GM18519 (cell line): ENCODE data around the gene ESF1.
"Not testable (repeated sequence)": the region's sequence is repeated elsewhere in the genome, so short reads cannot be mapped to it uniquely, and the experiment has no call there.

Source experiments
- ATAC-seq: cut with Tn5 transposase; IDR thresholded peaks from one replicate; pipeline ENCODE4 v1.9.1; 2021; ENCODE audit warnings: mild to moderate bottlenecking, moderate library complexity; ENCODE audit not compliant: unreplicated experiment, low FRiP score

ESF1 gene

GRCh38 chr20:13788167-13788834 is 3.6 kb upstream of the ESF1 start:
- ATAC-seq, result peak; percentile 49

- ATAC-seq, result no peak
These were observed 1.6 kb upstream of the ESF1 start for GRCh38 chr20:13786143-13786828.

GRCh38 chr20:13784271-13784892 is 337 bp downstream of the ESF1 start:
- ATAC-seq, result no peak

GRCh38 chr20:13783528-13783927 is 1.2 kb downstream of the ESF1 start:
- ATAC-seq, result no peak

- peak; percentile 52 for ATAC-seq
These were observed 5.9 kb downstream of the ESF1 start for GRCh38 chr20:13778827-13779226.

GRCh38 chr20:13777171-13777601 is 7.5 kb downstream of the ESF1 start:
- no peak for ATAC-seq

GRCh38 chr20:13775867-13776266 is 8.9 kb downstream of the ESF1 start:
- no peak for ATAC-seq

- no peak for ATAC-seq
These were observed 12.2 kb downstream of the ESF1 start for GRCh38 chr20:13772529-13772928.

GRCh38 chr20:13771853-13772453 is 12.8 kb downstream of the ESF1 start:
- ATAC-seq, result no peak

- ATAC-seq, result no peak
These were observed 14.6 kb downstream of the ESF1 start for GRCh38 chr20:13770141-13770540.

- ATAC-seq, result no peak
These were observed 18.8 kb downstream of the ESF1 start for GRCh38 chr20:13765868-13766416.

- ATAC-seq, result no peak
These were observed 19.4 kb downstream of the ESF1 start for GRCh38 chr20:13765299-13765698.

GRCh38 chr20:13760451-13760946 is 24.2 kb downstream of the ESF1 start:
- not testable (repeated sequence) for ATAC-seq

- no peak for ATAC-seq
These were observed 25.8 kb downstream of the ESF1 start for GRCh38 chr20:13758884-13759283.

GRCh38 chr20:13756551-13756950 is 28.2 kb downstream of the ESF1 start:
- ATAC-seq, result no peak

- no peak for ATAC-seq
These were observed 28.9 kb downstream of the ESF1 start for GRCh38 chr20:13755809-13756208.

GRCh38 chr20:13753436-13754036 is 31.2 kb downstream of the ESF1 start:
- no peak for ATAC-seq

GRCh38 chr20:13749811-13750210 is 34.9 kb downstream of the ESF1 start:
- no peak for ATAC-seq

GRCh38 chr20:13745784-13746183 is 38.9 kb downstream of the ESF1 start:
- ATAC-seq, result no peak

- no peak for ATAC-seq
These were observed 40.4 kb downstream of the ESF1 start for GRCh38 chr20:13744352-13744751.
